ENCODE results near the gene KRT82.
"Not testable (repeated sequence)": the region's sequence is repeated elsewhere in the genome, so short reads cannot be mapped to it uniquely, and the experiment has no call there.

KRT82 gene

GRCh38 chr12:52410589-52411248 lies 4.6 kb upstream of the KRT82 start:
- H3K9me3 Mint-ChIP-seq; H3K36me3 Mint-ChIP-seq (ENCODE audit: low read depth); H3K4me1 Mint-ChIP-seq (ENCODE audit: low read depth); H3K27ac Mint-ChIP-seq; H3K4me3 Mint-ChIP-seq; intact Hi-C loops (cut with micrococcal nuclease); H3K27me3 Mint-ChIP-seq: not testable (repeated sequence)

DNA sequence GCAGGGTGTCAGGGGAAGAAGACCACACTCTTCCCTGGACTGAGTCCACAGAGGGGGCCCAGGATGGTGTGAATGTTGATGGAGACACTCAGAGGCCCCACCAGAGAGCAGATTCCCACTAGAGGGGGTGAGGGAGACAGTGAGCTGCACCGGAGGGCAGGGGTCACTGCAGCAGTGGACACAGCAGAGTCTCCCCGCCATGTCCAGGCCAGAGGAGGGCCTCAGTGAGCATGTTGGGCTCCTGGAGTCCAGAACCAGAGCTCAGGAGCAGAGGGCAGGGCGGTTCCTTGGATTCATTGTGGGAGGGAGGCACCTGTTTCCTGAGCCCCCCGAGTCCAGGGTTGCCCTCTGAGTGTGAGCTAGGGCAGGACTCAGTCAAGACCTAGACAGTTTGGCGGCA lies 1.8 kb upstream of the KRT82 start:
- H3K36me3 Mint-ChIP-seq (ENCODE audit: low read depth), result no peaks in the 10 kb centered on the region
- H3K27ac Mint-ChIP-seq, result no peak overlapping the region
- no peak overlapping the region for H3K4me3 Mint-ChIP-seq
- H3K4me1 Mint-ChIP-seq (ENCODE audit: low read depth), result peaks cover 4% of the 10 kb centered on the region
- peaks cover 3% of the 10 kb centered on the region for H3K27me3 Mint-ChIP-seq
- intact Hi-C loops (cut with micrococcal nuclease), result no loop called here
- H3K9me3 Mint-ChIP-seq, result no peaks in the 10 kb centered on the region

- Mint-ChIP-seq H3K9me3 (no peaks in the 10 kb centered on the region), H3K4me1 (ENCODE audit: low read depth) (peaks cover 5% of the 10 kb centered on the region), H3K4me3 (no peak overlapping the region), H3K27me3 (peaks cover 3% of the 10 kb centered on the region), H3K27ac (no peak overlapping the region), H3K36me3 (ENCODE audit: low read depth) (no peaks in the 10 kb centered on the region)
- intact Hi-C loops (cut with micrococcal nuclease), result no loop called here
These were observed 1.2 kb downstream of the KRT82 start for GRCh38 chr12:52404951-52405350.

GRCh38 chr12:52403561-52403960 lies 2.6 kb downstream of the KRT82 start:
- Mint-ChIP-seq H3K4me1 (ENCODE audit: low read depth) (peaks cover 5% of the 10 kb centered on the region), H3K36me3 (ENCODE audit: low read depth) (no peaks in the 10 kb centered on the region), H3K27me3 (peaks cover 1% of the 10 kb centered on the region), H3K9me3 (no peaks in the 10 kb centered on the region), H3K4me3 (no peak overlapping the region), H3K27ac (no peak overlapping the region)
- intact Hi-C loops (cut with micrococcal nuclease), result no loop called here

- Mint-ChIP-seq H3K27me3 (no peaks in the 10 kb centered on the region), H3K27ac (no peak overlapping the region), H3K4me1 (ENCODE audit: low read depth) (peaks cover 5% of the 10 kb centered on the region), H3K9me3 (no peaks in the 10 kb centered on the region), H3K4me3 (no peak overlapping the region), H3K36me3 (ENCODE audit: low read depth) (no peaks in the 10 kb centered on the region)
- intact Hi-C loops (cut with micrococcal nuclease), result no loop called here
These were observed 3.1 kb downstream of the KRT82 start for GRCh38 chr12:52402873-52403540.

GRCh38 chr12:52402377-52402776 lies 3.8 kb downstream of the KRT82 start:
- no peaks in the 10 kb centered on the region for H3K9me3 Mint-ChIP-seq
- peaks cover 5% of the 10 kb centered on the region for H3K4me1 Mint-ChIP-seq (ENCODE audit: low read depth)
- no peak overlapping the region for H3K27ac Mint-ChIP-seq
- intact Hi-C loops (cut with micrococcal nuclease), result no loop called here
- no peaks in the 10 kb centered on the region for H3K36me3 Mint-ChIP-seq (ENCODE audit: low read depth)
- H3K4me3 Mint-ChIP-seq, result no peak overlapping the region
- H3K27me3 Mint-ChIP-seq, result peaks cover 2% of the 10 kb centered on the region

GRCh38 chr12:52401926-52402325 lies 4.2 kb downstream of the KRT82 start:
- H3K27ac Mint-ChIP-seq, result no peak overlapping the region
- no peaks in the 10 kb centered on the region for H3K9me3 Mint-ChIP-seq
- no peak overlapping the region for H3K4me3 Mint-ChIP-seq
- intact Hi-C loops (cut with micrococcal nuclease), result no loop called here
- no peaks in the 10 kb centered on the region for H3K36me3 Mint-ChIP-seq (ENCODE audit: low read depth)
- peaks cover 4% of the 10 kb centered on the region for H3K27me3 Mint-ChIP-seq
- H3K4me1 Mint-ChIP-seq (ENCODE audit: low read depth), result peaks cover 5% of the 10 kb centered on the region

DNA sequence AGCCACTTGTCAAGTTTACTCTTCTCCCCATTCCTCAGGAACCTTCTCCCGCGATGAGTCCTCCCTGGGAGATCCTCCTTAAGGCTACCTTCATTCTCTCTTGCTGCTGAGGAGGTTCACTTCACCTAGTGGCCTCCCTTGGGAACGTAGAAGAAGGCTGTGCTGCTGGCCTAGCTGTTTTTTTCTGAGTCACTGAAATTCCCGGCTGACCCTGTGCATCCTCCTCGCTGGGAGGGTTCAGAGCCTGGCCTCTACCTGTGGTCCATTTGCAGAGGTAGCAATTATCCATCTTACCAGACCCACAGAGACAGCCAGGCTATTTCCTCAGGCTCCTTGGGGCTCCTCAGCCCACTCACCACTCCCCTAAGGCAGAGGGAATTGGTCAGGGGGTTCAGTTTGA lies 4.6 kb downstream of the KRT82 start:
- intact Hi-C loops (cut with micrococcal nuclease), result no loop called here
- no peaks in the 10 kb centered on the region for H3K9me3 Mint-ChIP-seq
- H3K27ac Mint-ChIP-seq, result no peak overlapping the region
- peaks cover 6% of the 10 kb centered on the region for H3K27me3 Mint-ChIP-seq
- no peak overlapping the region for H3K4me3 Mint-ChIP-seq
- H3K36me3 Mint-ChIP-seq (ENCODE audit: low read depth), result no peaks in the 10 kb centered on the region
- peaks cover 5% of the 10 kb centered on the region for H3K4me1 Mint-ChIP-seq (ENCODE audit: low read depth)

GRCh38 chr12:52400906-52401305 lies 5.2 kb downstream of the KRT82 start:
- H3K36me3 Mint-ChIP-seq (ENCODE audit: low read depth), result no peaks in the 10 kb centered on the region
- no peak overlapping the region for H3K27ac Mint-ChIP-seq
- peaks cover 5% of the 10 kb centered on the region for H3K4me1 Mint-ChIP-seq (ENCODE audit: low read depth)
- H3K27me3 Mint-ChIP-seq, result peaks cover 6% of the 10 kb centered on the region
- no peaks in the 10 kb centered on the region for H3K9me3 Mint-ChIP-seq
- intact Hi-C loops (cut with micrococcal nuclease), result no loop called here
- no peak overlapping the region for H3K4me3 Mint-ChIP-seq

- Mint-ChIP-seq H3K4me1 (ENCODE audit: low read depth) (peaks cover 5% of the 10 kb centered on the region), H3K4me3 (no peak overlapping the region), H3K27ac (no peak overlapping the region), H3K27me3 (peaks cover 10% of the 10 kb centered on the region), H3K36me3 (ENCODE audit: low read depth) (no peaks in the 10 kb centered on the region), H3K9me3 (no peaks in the 10 kb centered on the region)
- intact Hi-C loops (cut with micrococcal nuclease), result no loop called here
These were observed 6.4 kb downstream of the KRT82 start for GRCh38 chr12:52399756-52400155.

- H3K4me3 Mint-ChIP-seq, result no peak overlapping the region
- H3K27me3 Mint-ChIP-seq, result peaks cover 10% of the 10 kb centered on the region
- no peaks in the 10 kb centered on the region for H3K9me3 Mint-ChIP-seq
- intact Hi-C loops (cut with micrococcal nuclease), result no loop called here
- no peak overlapping the region for H3K27ac Mint-ChIP-seq
- H3K4me1 Mint-ChIP-seq (ENCODE audit: low read depth), result peaks cover 4% of the 10 kb centered on the region
- H3K36me3 Mint-ChIP-seq (ENCODE audit: low read depth), result no peaks in the 10 kb centered on the region
These were observed 8.0 kb downstream of the KRT82 start for GRCh38 chr12:52398176-52398575.

GRCh38 chr12:52396656-52397055 lies 9.5 kb downstream of the KRT82 start:
- Mint-ChIP-seq H3K36me3 (ENCODE audit: low read depth) (no peaks in the 10 kb centered on the region), H3K4me3 (no peak overlapping the region), H3K4me1 (ENCODE audit: low read depth) (no peaks in the 10 kb centered on the region), H3K9me3 (no peaks in the 10 kb centered on the region), H3K27me3 (peaks cover 10% of the 10 kb centered on the region), H3K27ac (no peak overlapping the region)
- intact Hi-C loops (cut with micrococcal nuclease), result no loop called here

DNA sequence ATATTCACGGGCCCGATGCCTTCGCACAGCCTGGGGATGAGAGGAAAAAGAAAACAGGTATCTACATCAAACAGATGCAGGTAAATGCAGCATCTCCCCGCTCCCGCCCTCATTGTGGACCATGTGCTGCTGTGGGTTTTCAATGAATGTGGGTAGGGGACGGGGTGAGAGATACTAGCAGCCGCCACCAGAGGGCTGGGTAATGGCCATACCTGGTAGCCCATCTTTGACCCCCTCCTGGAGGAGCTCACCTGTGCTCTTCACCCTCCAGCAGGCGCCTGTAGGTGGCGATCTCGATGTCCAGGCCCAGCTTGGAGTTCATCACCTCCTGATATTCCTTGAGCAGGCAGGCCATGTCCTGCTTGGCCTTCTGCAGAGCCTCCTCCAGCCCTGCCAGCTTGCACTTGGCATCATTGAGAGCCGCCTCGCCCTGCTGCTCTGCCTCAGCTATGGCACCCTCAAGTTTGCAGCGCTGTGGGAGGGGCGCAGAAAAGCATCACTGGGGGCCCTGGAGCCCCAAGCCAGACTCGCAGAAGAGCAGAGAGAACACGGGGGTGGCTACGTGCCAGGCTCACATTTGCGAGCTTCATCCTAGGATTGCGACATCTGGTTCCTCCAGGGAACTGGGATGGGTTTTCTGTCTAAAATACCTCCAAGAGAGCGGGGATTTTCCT lies 10.2 kb downstream of the KRT82 start:
- no peak overlapping the region for H3K4me3 Mint-ChIP-seq
- no peaks in the 10 kb centered on the region for H3K9me3 Mint-ChIP-seq
- no peak overlapping the region for H3K27ac Mint-ChIP-seq
- H3K36me3 Mint-ChIP-seq (ENCODE audit: low read depth), result no peaks in the 10 kb centered on the region
- no peaks in the 10 kb centered on the region for H3K4me1 Mint-ChIP-seq (ENCODE audit: low read depth)
- H3K27me3 Mint-ChIP-seq, result peaks cover 10% of the 10 kb centered on the region
- intact Hi-C loops (cut with micrococcal nuclease), result no loop called here

GRCh38 chr12:52394836-52395405 lies 11.2 kb downstream of the KRT82 start:
- Mint-ChIP-seq H3K27ac (no peak overlapping the region), H3K4me3 (no peak overlapping the region), H3K36me3 (ENCODE audit: low read depth) (no peaks in the 10 kb centered on the region), H3K27me3 (peaks cover 10% of the 10 kb centered on the region), H3K9me3 (no peaks in the 10 kb centered on the region), H3K4me1 (ENCODE audit: low read depth) (peaks cover 5% of the 10 kb centered on the region)
- intact Hi-C loops (cut with micrococcal nuclease), result no loop called here

Data from dendritic cell treated with granulocyte-macrophage colony-stimulating factor and Interleukin-4, amounts not matched to agents 40 ng/mL and 50 ng/mL, for 4 days (primary cell).